GM19372 (cell line): ENCODE results near the gene SDSL.

Source experiments
- ATAC-seq: cut with Tn5 transposase; IDR thresholded peaks from one replicate; pipeline ENCODE4 v1.9.1; 2021; ENCODE audit warnings: mild to moderate bottlenecking, low read depth, moderate library complexity; ENCODE audit not compliant: unreplicated experiment

The SDSL gene

DNA sequence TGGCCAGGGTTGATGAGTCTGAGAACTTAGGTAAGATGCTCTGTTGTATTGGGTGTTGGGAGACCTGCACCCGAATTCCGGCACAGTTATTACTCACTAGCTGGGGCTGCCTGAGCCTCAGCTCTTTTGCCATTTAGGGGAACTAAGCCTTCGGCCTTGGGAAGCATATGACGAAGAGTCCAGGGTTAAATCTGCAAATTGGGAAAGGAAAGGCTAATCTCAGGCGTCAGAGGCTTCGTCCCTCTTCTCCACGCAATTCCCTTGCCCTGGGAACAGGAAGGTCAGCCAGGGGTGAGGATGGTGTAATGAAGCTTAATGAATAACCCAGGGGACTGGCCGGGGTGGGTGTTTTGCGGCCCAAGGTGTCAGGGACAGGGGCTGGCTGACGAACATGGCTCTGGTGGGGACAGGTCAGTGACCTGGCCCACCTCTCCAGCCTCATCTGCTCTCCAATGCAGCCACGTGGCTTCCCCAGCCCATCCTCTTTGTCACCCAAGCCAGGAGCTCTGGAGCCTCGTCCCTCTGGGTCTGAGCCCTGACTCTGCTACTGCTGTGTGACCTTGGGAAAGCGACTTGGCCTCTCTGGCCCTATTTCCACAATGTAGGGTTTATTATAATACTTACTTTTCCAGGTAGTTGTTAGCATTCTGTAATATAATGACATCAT lies 3.8 kb upstream of the SDSL start:
- ATAC-seq = no peak

DNA sequence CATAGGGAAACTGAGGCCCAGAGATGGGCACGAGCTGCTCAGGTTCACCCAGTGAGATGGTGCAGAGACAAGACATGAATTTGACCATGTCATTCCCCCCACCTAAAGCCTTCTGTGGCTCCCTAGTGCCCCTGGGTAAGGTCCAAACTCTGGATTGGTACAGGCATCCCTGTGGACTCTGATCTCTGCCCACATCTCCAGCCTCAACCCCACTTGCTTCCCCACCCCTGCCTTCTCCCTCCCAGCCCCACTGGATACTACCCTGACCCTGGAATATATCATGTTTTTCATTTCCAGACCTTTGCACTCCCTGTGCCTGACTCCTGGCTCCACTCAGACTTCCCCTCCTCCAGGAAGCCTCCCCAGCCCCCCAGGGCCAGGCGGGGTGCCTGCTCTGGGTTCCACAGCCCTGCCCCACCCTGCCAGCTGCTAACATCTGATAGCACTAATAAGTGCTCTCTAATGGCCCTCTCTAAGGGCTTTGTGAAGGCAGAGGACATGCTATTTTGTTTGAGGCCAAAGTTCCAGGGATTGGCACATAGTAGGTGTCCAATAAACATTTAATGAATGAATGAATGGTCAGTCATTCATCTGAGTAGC lies 1.1 kb upstream of the SDSL start:
- no peak for ATAC-seq

DNA sequence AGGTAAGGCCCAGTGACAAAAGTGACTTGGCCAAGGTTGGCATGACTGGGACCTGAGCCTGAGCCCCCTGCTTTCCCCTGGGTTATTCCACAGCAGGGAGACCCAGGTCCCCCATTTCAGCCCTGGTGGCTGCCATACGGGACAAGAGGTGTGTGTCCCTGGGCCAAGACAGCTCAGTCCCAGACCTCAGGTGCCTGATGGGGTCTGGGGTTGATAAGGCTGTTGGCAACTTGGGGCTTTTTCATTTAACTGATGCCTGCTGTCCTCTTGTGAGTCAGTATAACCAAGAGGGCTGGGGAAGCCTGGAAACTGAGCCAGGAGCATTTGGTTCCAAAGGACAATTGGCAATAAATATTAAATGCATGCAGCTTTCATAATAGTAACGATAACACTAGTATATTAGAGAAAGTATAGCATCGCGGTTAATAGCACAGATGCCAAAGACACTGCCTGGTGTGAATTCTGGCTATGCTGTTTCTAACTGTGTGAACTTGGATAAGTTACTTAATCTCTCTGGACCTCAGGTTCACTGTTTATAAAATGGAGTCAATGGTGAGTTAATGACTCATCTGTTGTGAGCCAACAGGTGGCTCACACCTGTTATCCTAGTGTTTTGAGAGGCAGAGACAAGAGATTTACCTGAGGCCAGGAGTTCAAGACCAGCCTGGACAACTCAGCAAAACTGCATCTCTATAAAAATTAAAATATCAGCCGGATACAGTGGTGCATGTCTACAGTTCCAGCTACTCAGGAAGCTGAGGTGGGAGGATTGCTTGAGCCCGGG lies 898 bp downstream of the SDSL start:
- ATAC-seq = no peak

DNA sequence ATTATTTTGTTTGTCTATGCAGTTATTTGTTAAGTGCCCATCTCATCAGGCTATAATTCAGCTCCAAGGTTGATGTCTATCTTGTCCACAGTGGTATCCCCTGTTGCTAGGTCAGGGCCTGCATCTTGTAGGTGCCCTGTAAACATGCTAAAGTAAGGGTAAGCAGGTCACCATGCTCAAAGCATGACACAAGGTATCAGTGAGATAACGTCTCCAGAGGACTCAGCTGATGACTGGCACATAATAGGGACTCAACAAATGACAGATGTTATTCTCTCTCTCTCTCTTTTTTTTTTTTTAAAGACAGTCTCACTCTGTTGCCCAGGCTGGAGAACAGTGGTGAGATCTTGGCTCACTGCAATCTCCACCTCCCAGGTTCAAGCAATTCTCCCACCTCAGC lies 2.3 kb downstream of the SDSL start:
- ATAC-seq = no peak

DNA sequence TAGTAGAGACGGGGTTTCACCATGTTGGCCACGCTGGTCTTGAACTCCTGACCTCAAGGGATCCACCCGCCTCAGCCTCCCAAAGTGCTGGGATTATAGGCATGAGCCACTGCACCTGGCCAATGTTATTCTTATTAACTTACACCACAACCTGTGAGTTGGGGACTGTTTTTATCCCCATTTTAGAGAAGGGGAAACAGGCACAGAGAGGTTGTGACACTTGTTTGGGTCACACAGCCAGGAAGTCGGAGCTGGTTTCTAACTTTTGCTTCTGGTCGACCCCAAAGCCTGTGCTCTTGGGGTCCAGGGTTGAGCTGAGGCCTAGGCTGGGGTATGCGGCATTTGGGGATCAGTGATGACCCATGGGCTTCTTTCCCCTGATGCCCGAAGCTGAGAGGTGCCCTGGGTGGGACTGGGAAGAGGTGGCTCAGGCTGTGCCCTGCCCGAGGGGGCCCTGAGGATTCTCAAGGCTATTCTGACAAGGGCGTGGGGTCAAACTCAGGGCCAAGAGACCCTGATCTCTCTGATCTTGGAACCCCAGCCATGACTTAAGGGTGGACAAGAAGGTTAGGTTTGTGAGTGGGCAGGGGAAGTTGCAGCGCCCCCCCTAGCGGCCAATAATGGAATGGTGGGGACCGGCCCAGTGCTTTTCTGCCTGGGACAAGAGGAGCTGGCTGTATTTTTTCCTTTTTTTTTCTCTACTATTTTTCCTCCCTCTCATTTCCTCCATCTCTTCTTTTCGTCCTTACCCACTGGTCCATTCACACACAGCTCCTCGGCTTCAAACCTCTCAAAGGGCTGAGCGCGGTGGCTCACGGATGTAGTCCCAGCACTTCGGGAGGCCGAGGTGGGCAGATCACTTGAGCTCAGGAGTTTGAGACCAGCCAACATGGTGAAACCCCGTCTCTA lies 3.0 kb downstream of the SDSL start:
- ATAC-seq = no peak

DNA sequence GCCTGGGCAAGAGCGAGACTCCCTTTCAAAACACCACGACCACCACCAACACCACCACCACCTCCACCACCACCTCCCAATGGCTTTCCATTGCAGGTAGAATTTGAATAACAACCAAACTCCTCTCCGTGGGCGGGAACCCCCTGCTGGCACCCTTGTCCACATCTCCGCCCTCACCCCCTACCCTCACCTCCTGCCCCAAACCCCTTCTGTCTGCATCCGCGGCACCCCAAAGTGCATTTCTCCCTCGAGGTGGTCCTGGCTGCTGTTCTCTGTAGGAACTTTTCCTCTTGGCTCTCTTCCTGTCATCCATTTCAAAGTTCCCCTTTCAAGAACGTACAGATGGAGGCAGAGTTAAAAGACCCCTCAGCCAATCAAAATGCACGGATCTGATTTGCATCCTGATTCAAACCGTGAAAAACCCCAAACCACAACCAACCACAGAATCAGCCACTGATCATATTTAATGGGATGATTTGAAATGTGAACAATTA lies 3.8 kb downstream of the SDSL start:
- no peak for ATAC-seq

DNA sequence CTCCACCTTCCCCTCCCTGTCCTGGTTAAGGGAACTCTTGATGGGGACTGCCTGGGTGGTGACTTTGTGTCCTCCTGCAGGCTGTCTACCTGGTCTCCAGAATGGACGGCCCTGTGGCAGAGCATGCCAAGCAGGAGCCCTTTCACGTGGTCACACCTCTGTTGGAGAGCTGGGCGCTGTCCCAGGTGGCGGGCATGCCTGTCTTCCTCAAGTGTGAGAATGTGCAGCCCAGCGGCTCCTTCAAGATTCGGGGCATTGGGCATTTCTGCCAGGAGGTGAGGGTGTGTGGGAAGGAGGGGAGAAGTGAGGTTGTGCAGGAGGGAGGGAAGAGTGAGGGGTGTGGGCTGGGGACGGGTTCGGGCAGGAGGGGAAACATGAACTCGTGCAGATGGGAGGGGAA lies 5.7 kb downstream of the SDSL start:
- no peak for ATAC-seq

DNA sequence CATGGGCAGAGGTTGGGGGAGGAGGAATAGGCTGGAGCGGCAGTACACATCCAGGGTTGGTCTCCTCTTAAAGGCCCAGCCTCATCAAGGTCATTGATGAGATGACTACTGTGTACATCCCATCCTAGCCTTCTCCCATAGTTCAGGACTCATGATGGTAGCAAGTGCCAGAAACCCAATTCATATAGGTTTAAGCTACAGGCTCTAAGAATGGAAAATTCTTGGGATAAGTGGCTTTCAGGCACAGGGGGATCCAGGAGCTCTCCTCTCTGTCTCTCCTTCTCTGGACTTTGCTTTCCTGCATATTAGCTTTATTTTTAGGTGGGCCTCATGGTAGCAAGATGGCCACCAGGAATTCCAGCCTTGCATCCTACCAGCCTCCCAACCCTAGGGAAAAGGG lies 6.3 kb downstream of the SDSL start:
- ATAC-seq = no peak

DNA sequence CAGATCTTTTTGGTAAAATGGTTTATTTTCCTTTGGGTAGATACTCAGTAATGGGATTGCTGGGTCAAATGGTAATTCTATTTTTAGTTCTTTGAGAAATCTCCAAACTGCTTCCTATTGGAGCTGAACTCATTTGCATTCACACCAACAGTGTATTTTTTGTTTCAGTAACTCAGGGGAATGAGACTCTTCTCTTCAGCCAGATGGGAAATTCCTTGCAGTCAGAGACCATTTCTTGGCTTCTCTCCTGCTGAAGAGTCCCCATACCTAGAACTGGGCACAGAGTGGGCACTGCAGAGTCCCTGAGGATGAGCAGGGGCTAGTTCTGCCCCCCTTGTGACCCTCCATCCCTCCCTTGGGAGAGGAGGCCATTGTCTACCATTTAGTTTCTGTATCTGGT lies 10.8 kb downstream of the SDSL start:
- no peak for ATAC-seq

DNA sequence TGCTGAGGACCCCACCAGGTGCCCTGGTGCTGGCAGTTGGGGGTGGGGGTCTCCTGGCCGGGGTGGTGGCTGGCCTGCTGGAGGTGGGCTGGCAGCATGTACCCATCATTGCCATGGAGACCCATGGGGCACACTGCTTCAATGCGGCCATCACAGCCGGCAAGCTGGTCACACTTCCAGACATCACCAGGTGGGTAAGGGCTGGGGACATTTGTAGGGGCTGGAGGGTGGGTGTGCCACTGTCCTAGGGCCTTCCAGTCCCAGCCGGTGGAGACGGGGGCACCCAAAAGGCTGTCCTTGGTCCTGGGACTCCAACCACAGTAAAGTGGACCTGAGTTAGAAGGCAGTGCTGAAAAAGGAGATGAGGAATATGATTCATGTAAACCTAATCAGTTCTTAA lies 13.2 kb downstream of the SDSL start:
- ATAC-seq = no peak

DNA sequence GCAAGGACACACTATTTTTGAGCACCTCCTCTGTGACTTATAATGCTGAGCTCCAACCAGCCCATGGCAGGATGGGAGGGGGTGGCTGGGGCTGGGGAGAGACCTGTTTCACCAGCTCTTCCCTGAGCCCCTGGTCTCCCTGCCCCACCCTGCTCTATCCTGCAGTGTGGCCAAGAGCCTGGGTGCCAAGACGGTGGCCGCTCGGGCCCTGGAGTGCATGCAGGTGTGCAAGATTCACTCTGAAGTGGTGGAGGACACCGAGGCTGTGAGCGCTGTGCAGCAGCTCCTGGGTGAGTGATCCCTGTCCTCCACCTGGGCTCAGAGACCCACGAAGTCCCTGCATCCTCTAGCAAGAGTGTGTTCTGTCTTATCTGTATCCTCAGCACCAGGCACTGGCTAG lies 14.4 kb downstream of the SDSL start:
- no peak for ATAC-seq

DNA sequence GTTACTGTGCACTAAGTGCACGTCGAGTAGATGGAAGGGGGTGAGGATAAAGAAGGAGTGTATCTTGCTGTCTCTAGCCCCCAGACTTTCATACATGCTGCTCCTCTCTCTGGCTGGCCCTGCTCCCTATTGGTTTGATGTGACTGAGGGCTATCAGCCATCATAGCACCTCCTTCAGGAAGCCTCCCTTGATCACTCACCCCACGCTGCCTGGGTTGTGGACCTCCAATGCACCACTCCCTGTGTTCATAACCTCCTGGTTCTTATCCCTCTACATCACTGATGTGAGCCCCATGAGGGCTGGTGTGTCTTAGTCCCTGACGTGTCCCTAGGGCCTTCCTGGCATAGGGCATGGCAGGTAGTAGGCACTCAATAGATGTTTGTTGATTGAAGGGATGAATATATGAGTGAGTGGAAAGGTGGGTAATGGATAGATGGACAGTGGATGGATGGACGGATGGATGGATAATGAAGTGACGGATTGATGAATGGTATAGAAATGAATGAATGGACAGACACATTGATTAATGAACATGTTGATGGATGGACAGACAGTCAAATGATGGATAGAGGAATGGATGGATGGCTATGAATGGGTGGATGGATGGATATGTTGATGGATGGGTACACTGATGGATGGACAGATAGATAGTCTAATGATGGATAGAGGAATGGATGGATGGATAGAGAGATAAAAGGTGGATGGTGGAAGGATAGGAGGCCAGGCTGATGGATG lies 15.0 kb downstream of the SDSL start:
- ATAC-seq = no peak

DNA sequence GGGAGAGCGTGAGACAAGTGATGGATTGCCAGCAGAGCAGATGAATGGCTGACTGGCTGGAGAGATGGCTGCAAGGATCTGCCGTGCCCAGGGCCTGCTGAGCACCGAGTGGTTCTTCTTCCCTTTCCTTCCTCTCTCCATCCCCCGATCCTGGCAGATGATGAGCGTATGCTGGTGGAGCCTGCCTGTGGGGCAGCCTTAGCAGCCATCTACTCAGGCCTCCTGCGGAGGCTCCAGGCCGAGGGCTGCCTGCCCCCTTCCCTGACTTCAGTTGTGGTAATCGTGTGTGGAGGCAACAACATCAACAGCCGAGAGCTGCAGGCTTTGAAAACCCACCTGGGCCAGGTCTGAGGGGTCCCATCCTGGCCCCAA lies 15.5 kb downstream of the SDSL start:
- no peak for ATAC-seq

DNA sequence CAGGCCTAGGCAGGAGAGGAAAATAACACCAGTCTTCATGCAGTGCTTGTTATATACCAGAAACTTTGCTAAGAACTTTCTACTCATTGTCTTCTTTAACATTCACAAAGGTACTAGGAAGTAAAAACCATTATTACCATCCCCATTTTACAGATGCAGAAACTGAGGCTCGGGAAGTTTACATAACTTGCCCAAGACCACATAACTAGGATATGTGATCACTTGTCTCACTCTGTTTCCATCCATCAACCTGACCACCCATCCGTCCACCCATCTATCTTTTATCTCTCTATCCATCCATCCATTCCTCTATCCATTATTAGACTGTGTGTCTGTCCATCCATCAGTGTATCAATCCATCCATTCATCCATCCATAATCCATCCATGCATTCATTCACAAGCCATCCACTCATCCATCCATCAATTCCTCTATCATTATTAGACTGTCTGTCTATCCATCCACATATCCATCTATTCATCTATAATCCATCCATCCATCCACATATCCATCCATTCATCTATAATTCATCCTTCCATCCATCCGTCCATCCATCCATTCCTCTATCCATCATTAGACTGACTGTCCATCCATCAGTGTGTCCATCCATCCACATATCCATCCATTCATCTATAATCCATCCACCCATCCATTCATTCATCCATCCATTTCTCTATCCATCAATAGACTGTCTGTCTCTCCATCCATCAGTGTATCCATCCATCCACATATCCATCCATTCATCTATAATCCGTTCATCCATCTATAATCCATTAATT lies 16.5 kb downstream of the SDSL start:
- ATAC-seq = no peak

DNA sequence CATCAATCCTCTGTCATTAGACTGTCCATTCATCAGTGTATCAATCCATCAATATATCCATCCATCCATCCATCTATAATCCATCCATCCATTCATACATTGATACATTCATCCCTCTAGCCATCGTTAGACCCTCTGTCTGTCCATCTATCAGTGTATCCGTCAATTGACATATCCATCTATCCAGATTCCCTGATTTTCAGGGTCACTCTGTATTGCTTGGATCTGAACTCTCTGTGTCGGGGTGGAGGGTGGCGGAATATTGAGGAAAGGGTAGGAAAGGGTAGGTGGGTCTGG lies 17.1 kb downstream of the SDSL start:
- ATAC-seq = no peak

DNA sequence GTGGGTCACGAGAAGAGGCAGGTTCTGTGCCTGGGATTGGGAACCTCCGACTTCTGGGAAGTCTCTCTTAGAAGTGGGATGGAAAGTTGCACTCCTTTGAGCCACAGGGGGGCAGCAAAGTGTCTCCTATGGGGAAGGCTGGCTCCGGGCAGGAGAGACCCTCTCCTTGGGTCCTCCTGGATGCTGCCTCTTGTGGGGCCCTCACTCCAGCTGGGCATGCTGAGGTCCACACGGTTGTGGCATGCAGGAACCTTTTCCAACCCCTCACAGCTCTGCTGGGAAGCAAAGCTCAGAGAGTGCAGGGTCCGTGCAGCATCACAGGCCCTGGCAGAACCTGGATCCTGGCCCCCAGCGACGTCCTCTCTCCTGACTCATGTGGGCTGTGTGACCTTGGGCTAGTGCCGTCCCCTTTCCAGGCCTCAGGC lies 17.4 kb downstream of the SDSL start:
- ATAC-seq = no peak

DNA sequence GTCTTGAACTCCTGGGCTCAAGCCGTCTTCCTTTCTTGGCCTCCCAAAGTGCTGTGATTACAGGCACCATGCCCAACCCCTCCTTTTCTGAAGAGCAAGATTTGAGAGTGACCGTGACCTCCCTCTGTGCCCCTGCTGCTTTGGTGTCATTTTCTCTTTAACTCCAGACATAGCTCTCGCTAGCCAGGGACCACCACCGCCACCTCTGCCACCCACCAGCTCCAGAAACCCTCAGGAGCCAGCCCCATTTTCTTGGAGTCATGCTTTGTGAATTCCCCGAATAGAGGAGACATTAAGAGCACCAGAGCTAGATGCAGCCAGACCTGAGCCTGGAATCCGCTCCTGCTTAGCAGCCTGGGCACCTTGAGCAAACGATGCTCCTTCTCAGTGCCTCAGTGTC lies 18.2 kb downstream of the SDSL start:
- no peak for ATAC-seq

DNA sequence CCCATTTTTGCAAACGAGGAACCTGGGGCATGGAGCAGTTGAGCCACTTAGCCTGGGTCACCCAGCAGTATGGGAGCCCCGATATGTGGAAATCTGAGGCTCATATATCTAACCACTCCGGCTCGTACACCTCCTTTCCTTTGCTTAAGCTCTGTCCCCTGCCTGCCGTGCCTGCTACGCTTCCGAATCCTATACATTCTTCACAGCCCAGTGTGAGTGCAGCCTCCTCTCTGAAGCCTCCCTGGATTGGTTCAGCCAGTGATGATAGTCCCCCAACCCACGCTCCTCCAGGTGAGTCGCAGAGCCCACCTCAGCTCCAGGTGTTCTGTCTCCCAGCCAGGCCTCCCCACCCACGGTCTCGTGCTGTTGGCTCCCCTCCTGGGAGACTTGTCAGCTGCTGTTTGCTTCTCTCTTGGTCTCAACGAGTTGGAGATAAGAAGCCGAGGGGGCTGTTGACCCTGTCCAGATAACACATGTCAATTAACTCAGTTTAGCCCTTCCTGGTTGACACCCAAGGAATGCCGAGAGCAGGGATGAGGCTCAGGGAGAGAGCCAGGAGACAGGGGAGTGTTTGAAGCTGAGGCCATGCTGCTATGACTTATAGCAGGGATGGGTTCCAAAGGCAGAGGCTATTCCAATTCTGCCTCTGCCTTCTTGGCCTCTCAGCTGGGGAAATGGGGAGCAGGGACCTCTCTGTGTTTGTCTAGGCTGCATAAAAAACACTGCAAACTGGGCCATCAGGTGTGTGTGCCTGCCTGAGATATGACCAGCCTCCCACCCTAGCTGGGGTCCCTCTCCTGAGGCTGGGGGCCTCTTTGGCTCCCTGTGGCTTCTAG lies 19.0 kb downstream of the SDSL start:
- no peak for ATAC-seq
